ENCODE results near the gene CTNNA1.
A peak's percentile ranks its signal among the peaks of the same experiment; 100 is the strongest.

CTNNA1 gene

DNA sequence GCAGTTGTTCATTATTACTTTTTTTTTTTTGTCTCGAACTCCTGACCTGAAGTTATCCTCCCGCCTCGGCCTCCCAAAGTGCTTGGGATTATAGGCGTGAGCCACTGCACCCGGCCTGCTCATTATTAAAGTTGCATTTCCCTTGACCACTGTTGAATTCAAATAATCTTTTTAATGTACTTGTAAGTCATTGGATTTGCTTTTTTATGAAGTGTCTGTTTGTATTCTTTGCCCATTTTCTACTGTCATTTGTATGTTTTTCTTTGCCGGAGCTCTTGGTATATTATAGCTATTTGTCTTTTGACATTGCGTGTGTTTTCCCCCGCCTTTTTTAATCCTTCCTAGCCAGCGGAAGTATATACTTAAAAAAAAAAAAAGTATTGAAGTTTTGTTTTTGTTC, 99.9 kb downstream of the CTNNA1 start:
- DNase-seq (ENCODE audit: low spot score), result no peak

DNA sequence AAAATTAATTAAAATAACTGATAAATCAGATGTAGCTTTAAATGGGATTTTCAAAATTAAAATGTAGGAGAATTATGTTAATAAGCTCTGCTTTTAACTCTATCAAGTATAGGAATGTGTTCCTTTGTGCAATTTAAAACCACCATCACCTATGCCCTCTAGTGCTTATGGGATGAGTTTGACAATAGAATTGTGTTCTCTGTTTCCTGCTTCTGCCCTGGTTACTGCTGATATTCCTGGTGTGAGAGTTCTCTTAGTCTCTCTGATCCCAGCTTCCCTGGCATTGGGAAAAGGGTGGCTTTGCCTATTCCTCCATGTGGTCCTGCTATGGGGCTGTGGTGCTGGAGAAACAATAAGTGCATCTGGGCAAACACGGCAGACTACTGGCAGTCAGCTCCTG, 113.8 kb downstream of the CTNNA1 start:
- no peak for DNase-seq (ENCODE audit: low spot score)

DNA sequence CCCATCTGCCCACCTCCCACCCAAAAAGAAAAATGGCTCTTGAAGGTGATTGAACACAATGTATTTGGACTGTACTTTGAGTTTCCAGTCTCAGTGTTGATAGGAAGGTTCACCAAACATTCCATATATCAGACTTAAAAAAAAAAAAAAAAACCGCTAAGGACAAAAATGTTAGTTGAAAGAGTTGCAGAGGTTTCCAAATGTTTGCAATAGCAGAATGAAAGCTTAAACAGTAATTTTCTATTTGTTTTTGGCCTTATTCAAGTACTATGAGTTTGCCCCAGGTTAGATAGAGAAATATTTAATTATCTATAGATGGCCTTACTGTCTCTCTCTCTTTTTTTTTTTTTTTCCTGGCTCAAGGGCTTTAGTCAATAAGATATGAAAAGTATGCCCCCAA, 115.8 kb downstream of the CTNNA1 start:
- DNase-seq (ENCODE audit: low spot score), result no peak

DNA sequence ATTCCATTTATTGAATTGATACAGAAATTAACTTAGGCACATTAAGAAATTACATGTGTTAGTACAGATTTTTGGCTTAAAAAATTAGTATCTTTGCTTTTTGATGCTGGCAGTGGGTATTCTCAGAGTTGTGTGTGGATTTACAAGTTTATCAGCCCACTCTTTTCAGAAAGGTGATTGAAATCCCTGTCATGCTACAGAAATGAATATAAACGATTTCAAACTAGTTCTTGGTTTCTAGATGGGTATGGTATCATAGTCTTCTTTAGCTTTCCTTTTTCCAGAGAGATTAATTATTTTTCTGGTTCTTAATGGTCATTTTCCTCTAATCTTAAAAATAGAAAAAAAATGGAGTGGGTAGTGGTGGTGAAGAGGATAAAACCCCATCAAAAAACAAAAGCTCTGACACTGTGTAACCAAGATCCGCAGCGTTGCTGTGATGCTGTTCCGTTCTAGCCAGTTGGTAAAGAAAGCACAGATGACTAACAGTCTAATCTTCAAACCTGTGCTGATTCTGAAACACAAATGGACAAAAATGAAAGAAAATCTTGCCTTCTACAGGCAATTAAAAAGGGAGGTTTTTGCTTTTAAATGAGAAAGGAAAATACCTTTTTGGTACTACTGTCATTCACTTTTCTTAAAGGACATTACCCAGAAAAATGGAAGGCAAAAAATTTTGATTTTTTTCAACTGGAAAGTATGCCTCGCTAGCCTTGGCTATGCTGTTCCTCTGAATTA, 116.7 kb downstream of the CTNNA1 start:
- DNase-seq (ENCODE audit: low spot score), result peak; percentile 41

DNA sequence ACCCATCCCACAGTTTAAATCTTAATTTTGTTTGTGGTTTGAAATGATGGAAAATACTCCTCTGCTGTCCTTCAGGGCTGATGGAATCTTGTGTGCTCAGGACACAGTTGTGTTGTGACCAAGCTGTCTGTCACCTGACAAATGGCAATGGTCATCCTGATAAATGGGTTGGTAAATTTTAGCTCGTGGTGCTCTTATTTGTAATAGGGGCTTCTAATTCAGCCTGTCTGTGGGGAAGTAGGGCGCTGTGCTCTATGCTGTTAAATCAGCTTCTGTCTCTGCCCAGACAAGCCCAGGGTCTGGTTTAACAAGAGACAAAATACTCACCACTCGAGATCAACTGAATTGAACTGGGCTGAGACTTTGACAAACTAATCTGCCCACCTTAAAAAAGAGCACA, 117.4 kb downstream of the CTNNA1 start:
- no peak for DNase-seq (ENCODE audit: low spot score)

DNA sequence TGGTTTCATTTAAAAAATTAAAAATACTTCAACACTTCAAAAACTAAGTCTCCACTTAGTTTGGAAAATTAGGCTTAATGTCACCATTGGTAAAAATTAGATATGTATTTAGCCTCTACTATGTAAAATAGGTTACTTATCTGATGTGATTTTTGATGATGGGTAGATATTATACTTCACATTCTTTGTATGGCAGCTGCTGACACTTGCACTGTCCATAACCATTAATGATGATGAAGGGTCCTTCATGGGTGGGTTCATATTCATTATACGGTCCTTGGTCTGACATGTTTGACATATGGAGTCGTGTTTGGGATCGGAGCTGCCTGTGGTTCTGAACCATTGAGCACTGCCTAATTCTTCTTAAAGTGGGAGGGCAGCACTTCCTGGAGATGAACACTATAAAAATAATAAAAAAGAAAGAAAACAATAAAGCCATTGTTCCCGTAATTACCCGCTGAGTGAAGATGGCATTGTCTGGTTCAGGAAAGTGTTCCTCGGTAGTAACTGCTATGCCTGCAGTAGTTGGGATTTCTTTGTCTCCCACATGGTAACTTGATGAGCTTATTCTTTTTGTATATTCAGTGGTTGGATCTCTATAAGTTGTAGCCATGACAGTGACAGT, 119.7 kb downstream of the CTNNA1 start:
- DNase-seq (ENCODE audit: low spot score), result no peak

DNA sequence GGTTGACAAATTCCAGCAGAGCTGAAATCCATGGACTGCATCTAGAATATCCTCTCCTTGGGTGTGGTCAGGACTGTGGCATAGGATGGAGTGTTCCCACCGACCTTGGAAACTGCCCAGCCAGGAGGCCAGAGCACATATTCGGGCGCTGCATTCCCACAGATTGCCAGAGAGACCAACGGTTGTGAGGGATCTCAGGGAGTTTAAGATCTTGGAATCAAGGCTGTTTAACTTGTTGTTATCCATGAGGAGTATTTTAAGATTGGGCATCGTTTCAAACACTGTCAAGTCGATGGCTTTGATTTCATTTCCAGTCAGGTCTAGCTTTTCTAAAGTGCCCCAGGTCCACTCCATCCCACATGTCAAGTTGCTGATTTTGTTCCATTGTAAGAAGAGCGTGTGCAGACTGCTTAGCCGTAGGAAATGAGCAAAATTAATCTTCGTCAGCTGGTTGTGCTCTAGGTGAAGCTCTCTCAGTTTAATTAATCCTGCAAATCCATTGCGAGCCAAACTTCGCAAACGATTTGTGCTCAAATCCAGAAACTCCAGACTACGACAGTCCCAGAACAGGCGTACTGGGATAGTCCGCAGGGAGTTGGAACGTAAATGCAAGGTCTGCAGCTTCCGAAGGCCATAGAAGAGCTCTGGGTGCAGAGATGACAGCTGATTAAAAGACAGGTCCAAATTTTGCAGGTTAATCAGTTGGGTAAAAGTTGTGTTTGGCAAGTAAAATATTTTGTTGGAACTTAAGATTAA, 120.4 kb downstream of the CTNNA1 start:
- no peak for DNase-seq (ENCODE audit: low spot score)

DNA sequence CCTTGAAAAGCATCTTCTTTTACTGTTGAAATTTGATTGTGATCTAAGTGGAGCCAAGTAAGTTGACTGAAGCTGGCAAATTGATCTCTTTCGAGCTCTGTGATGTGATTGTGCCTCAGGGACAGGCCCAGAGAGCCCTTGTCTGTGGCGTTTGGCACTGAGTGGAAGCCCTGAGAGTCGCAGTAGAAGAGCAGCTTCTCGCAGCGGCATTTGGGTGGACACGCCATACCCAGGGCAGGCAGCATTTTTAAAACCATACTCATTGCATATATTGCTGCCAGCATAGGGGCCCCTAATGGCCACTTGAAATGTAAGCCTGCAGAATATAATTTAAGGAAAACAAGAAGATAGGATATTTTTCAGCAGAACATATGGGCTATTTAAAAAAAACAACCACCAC, 121.0 kb downstream of the CTNNA1 start:
- DNase-seq (ENCODE audit: low spot score), result no peak

DNA sequence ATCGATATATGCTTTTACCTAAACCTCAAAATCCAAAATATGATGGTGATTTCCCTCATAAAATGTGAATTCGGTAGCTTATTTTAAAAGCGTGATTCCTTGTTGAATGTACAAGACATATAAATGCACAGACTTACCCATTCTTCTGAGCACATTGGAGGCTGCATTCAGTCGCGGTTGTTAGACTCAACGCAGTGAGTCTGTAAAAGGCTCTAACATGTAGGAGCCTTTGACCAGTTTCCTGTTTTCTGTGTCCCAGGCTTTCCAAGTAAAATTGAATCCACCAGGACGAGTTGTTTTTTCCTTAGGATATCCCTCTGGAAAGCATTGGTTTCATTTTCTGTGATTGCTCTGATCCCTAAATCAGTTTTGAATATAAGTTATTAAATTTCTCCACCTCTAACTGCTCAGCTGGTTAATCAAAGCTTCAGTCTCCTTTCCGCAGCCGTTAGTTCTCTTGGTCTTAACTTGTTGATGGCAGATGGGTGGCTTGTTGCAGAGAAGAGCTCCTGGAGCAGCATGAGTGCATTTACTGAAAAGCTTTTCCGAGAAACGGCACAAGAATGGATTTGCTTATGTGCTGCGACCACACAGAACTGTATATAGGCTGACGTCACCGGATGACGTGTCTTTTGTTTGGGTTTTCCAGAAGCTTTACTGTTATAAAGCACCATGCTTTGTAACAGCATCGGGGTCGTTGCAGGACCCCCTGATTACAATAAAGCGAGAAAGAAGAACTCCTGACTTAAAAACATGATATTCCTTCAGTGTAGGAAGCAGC, 121.7 kb downstream of the CTNNA1 start, which contains the start of gene LRRTM2:
Gene LRRTM2 (minus strand): TSS at position 565 of the 781 bp plus-strand sequence. CDS start 424 bp downstream, at position 141.
- DNase-seq (ENCODE audit: low spot score), result no peak

DNA sequence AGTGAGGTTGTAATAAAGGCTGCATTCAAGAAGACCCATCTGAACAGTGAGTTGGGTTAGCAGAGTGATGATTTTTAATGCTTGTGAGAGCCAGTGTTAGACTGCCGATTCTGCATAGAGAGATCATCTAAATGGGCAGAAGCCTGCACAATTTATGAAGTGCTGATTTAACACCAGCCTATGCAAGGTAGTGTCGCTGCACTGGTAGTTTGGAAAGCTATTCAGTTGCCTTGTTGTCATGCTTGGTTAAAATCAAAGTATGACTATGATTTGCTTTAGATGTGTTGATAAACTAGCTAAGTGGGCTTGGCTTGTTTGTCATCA, 122.3 kb downstream of the CTNNA1 start:
- no peak for DNase-seq (ENCODE audit: low spot score)

DNA sequence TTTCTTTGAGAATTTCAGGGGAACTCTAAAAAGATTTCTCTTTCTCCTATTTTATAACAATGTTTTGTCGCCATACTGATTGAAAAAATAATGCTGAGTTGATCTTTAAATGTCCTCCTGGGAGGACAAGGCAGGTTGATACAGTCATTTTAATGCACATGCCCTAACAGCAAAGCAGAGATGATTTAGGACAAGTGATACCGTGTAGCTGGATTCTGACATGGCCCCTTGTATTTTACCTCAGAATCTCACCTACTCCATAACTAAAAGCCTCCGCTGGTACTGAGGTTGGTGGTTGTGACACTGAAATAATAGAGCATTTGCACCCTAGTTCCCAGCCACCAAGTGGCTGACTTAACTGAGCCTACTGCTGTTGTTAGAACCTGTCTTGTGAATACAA, 122.7 kb downstream of the CTNNA1 start:
- DNase-seq (ENCODE audit: low spot score), result no peak

DNA sequence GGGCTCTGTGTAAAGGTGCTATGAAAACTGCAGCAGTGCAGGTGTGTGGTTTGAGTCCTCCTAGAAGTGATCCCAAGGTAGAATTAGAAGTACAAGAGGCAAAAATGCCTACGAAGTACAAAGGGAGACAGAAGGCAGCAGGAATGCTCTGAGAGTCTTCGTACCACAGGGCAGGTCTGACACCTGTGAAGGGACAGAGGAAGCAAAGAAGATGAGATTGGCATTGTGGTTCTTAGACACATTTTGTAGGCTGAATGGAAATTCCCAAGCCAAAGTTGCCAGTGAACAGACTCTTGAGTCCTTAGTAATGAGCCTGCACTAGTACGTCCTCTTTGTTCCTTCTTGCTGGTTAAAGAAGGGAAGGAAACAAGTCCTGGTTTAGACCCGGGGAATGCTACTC, 123.6 kb downstream of the CTNNA1 start:
- DNase-seq (ENCODE audit: low spot score), result no peak

DNA sequence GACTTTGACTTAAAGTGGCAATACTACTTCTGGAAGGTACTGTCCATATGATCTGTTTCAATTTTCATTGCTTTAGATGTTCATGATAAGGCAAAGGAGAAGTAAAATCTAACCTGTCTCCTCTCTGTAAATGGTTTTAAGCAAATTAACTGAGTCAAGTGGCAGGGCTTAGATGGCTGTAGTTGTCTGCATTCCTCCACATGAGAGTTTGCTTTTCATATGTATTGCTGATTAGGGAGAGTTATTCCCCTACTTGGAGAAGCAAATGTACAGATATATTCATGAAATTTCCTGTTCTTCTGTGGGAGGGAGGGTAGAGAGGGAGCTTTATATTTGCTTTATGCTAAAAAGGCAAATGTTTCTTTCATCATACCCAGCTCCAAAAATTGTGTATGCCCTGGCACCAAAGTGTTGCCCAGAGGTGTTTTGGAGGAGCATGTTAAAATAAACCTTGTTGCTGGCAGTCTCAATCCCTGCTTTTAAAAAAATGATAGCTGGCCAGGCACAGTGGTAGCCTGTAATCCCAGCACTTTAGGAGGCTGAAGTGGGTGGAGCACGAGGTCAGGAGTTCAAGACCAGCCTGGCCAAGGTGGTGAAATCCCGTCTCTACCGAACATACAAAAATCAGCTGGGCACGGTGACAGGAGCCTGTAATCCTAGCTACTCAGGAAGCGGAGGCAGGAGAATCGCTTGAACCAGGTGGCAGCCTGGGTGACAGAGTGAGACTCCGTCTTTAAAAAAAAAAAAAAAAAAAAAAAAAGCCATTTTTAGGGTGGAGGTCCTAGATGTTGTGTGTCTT, 125.4 kb downstream of the CTNNA1 start:
- DNase-seq (ENCODE audit: low spot score), result no peak

DNA sequence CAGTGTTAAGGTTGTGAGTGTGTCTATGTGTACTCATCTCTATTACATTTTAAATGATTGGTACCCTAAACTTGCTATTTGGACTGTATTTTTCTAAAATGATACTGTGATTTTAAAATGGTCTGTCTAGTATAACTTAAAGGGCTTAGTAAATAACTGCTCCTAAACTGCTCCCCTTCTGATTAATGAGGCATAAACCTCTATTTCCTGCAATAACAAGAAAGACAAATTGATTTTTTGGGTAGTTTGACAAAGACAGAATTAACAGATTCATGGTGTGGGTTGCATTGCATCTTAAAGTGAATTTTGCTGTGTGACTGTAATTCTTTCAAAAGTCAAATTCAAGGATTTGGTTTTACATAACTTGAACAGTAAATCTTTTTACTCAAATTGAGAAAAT, 130.0 kb downstream of the CTNNA1 start:
- DNase-seq (ENCODE audit: low spot score), result no peak

DNA sequence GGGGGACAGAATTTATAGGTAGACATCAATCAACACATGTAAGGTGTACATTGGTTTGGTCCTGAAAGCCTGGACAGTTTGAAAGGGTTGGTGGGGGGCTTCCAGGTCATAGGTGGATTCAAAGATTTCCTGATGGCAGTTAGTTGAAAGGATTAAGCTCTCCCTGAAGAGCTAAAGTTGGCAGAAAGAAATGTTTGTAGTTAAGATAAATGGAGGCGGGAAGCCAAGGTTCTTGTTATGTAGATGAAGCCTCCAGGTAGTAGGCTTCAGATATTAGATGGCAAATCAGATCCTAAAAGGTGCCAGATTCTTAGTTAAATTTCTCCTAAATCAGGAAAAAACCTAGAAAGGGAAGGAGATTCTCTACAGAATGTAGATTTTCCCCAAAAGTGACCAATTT, 130.9 kb downstream of the CTNNA1 start:
- no peak for DNase-seq (ENCODE audit: low spot score)

DNA sequence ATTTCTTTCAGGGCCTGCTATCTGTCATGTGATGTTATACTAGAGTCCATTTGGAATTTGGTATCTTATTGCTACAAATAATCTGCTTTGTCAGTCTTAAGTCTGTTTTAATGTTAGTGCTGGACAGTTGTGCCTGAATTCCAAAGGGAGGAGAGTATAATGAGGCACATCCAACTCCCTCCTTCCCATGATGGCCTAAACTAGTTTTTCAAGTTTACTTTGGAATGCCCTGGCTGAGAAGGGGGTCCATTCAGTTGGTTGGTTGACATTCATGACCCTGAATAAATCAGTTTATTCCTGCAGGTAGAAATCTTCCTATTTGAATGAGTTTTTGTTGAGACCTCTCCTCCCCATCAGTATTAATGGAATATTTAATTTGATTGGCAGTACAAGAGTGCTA, 131.3 kb downstream of the CTNNA1 start:
- DNase-seq (ENCODE audit: low spot score), result no peak

DNA sequence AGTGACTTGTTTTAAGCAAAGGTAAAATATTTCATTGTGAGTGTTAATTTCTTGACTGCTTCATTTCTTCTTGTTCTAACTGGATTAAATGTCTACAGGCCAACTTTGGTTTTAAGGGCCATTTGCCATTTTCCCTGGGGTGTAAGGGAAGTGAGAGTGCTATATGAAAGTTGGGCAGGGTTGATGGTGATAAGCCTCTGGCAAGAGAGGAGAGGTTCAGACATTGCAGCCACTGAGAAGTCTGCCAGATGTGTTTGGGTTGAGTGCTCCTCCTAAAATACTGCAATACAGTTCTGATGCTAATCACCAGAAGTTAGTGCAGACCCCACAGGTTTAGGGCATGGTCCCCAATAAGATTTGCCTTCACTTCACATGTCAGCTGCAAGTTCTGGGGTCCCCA, 136.8 kb downstream of the CTNNA1 start:
- no peak for DNase-seq (ENCODE audit: low spot score)

DNA sequence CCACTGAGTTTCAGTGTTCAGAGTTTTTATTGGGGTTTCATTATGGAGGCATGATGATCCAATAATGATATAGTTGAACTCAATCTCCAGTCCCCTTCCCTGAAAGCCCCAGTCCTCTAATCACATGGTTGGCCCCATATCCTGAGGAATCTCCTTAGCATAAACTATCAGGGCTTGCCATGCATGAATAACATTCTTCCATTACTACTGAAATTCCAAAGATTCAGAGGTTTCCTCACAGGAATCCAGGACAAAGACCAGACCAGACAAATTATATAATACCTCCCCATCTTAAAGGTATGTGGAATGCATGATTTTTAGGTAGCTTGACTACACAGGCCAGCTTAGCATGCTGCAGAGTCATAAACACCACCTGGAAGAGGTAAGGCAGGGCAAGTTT, 137.4 kb downstream of the CTNNA1 start:
- no peak for DNase-seq (ENCODE audit: low spot score)

DNA sequence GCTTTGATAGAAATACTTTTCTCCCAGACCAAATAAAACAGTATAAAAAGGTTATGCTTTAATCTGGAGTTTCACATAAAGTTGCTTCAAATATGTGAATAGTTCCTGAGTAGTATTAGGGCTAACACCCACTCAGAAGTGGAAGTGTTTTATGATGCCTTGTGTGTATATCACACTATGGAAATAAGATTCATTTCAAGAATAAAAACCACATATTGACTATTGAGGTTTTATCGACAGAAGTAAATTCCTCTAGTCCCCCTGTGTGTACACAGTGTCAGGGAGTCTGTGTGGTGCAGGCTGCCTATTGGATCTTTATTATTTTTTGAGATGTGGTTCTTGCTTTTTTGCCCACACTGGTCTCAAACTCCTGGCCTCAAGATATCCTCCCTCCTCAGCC, 142.7 kb downstream of the CTNNA1 start:
- DNase-seq (ENCODE audit: low spot score), result no peak

DNA sequence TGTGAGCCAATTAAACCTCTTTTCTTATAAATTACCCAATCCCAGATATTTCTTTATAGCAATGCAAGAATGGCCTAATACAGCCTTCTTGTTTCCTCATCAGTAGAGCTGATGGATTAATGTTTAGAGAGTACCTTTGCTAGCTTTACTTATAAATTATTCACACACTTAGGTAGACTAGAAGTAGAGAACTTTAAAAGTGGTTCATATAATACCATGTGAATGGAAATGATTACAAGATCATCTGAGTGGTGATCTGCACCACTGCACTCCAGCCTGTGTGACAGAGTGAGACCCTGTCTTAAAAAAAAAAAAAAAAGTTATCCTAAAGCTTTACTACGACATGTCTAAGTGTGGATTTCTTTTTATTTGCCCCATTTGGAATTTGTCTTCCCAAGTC, 145.1 kb downstream of the CTNNA1 start:
- no peak for DNase-seq (ENCODE audit: low spot score)

DNA sequence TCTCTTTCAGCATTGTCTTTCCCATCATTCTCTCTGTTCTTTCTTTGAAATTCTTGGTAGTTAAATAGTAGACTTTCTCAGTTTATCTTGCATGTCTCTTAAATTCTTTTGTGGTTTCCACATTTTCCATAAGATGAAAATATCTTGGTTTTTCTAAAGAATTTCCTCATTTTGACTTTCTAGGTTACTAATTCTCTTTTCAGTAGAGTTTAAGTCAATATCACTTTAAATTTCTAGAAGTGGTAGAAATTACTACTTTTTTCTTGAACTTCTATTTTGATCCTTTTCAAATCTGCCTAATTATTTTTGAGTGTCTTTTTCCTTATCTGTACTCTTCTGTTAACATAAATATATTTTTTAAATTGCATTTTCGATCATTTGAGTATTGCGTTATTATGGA, 145.5 kb downstream of the CTNNA1 start:
- DNase-seq (ENCODE audit: low spot score), result no peak

Measured in activated CD4-positive, alpha-beta T cell treated with anti-CD3 and anti-CD28 coated beads, Interleukin-2, Interleukin-4, amounts not matched to agents 100 ng/mL and 50 ng/mL, durations not matched to agents 16 hours and 8 hours (primary cell).